ENCODE results near the gene GPATCH2.
"Not testable (repeated sequence)": the region's sequence is repeated elsewhere in the genome, so short reads cannot be mapped to it uniquely, and the experiment has no call there.

GPATCH2 gene

GRCh38 chr1:217599154-217599553 is 31.7 kb downstream of the GPATCH2 start:
- no peak overlapping the region for H3K27ac ChIP-seq
- intact Hi-C loops (cut with DNase I; ENCODE audit: low total_unique reads) = no loop called here
- no peak for DNase-seq
- no peaks in the 10 kb centered on the region for H3K27me3 ChIP-seq
- no peaks in the 10 kb centered on the region for H3K9me3 ChIP-seq
- no peak for TF ChIP-seq CTCF (IDR thresholded peaks at IDR 0.05)
- peaks cover 0 to 26% (median 5%) of the 10 kb centered on the region in 3 donors for H3K36me3 ChIP-seq
- no peaks in the 10 kb centered on the region for H3K4me1 ChIP-seq
- H3K4me3 ChIP-seq = no peak overlapping the region

GRCh38 chr1:217590598-217590997 is 40.3 kb downstream of the GPATCH2 start:
- no peak for DNase-seq
- Histone ChIP-seq H3K27ac (no peak overlapping the region), H3K36me3 (peaks cover 0 to 3% (median 0%) of the 10 kb centered on the region in 3 donors), H3K9me3 (no peaks in the 10 kb centered on the region), H3K27me3 (no peaks in the 10 kb centered on the region), H3K4me1 (no peaks in the 10 kb centered on the region), H3K4me3 (no peak overlapping the region)
- TF ChIP-seq CTCF (IDR thresholded peaks at IDR 0.05) = no peak
- intact Hi-C loops (cut with DNase I; ENCODE audit: low total_unique reads) = no loop called here

GRCh38 chr1:217586586-217586985 is 44.3 kb downstream of the GPATCH2 start:
- Histone ChIP-seq H3K4me3 (no peak overlapping the region), H3K27ac (no peak overlapping the region), H3K9me3 (no peaks in the 10 kb centered on the region), H3K27me3 (no peaks in the 10 kb centered on the region), H3K36me3 (peaks cover 6 to 9% (median 6%) of the 10 kb centered on the region in 3 donors), H3K4me1 (no peaks in the 10 kb centered on the region)
- no peak for DNase-seq
- TF ChIP-seq CTCF (IDR thresholded peaks at IDR 0.05) = no peak
- intact Hi-C loops (cut with DNase I; ENCODE audit: low total_unique reads) = no loop called here

DNA sequence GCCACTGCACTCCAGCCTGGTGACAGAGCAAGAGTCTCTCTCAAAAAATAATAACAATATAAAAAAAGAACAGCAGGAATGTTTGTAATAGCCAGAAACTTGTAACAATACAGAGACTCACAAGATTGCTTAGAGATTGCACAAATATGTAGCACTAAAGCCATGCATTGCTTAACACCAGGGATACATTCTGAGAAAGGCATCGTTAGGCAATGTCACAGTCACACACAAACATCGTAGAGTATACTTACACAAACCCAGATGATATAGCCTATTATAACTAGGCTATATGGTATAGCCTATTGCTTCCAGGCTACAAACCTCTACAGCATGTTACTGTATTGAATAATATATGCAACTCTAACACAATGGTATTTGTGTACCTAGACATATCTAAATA is 45.3 kb downstream of the GPATCH2 start:
- Histone ChIP-seq H3K36me3 (peaks cover 6 to 13% (median 6%) of the 10 kb centered on the region in 3 donors), H3K27ac (no peak overlapping the region), H3K4me3 (no peak overlapping the region), H3K4me1 (no peaks in the 10 kb centered on the region), H3K9me3 (no peaks in the 10 kb centered on the region), H3K27me3 (no peaks in the 10 kb centered on the region)
- TF ChIP-seq CTCF (IDR thresholded peaks at IDR 0.05) = no peak
- intact Hi-C loops (cut with DNase I; ENCODE audit: low total_unique reads) = no loop called here
- DNase-seq = no peak

- H3K36me3 ChIP-seq = peaks cover 6 to 13% (median 6%) of the 10 kb centered on the region in 3 donors
- H3K4me1 ChIP-seq; intact Hi-C loops (cut with DNase I; ENCODE audit: low total_unique reads); H3K4me3 ChIP-seq; H3K9me3 ChIP-seq; H3K27ac ChIP-seq; H3K27me3 ChIP-seq; DNase-seq: not testable (repeated sequence)
Measured at GRCh38 chr1:217584286-217584811, 46.5 kb downstream of the GPATCH2 start.

GRCh38 chr1:217577336-217577735 is 53.6 kb downstream of the GPATCH2 start:
- H3K4me1 ChIP-seq = no peaks in the 10 kb centered on the region
- H3K9me3 ChIP-seq = no peaks in the 10 kb centered on the region
- H3K36me3 ChIP-seq = peaks cover 0 to 9% (median 0%) of the 10 kb centered on the region in 3 donors
- TF ChIP-seq CTCF (IDR thresholded peaks at IDR 0.05) = no peak
- H3K27ac ChIP-seq = no peak overlapping the region
- no peak for DNase-seq
- no peak overlapping the region for H3K4me3 ChIP-seq
- no peaks in the 10 kb centered on the region for H3K27me3 ChIP-seq
- intact Hi-C loops (cut with DNase I; ENCODE audit: low total_unique reads) = no loop called here
